ENCODE data around the gene SH3BGRL2. TPM values are rescaled to one million over a fixed set of nuclear protein-coding genes. Genes with fewer than 3 reads are reported as not detected.

SH3BGRL2 gene
- total and polyA plus RNA-seq, 4 donors: 23.8 to 71.3 (median 34.3) TPM

- H3K9me3 ChIP-seq (ENCODE audit: control insufficient read depth in 4 of 4, low read length in 3 of 4): no peaks in the 10 kb centered on the region
- no peak for DNase-seq (ENCODE audit: low spot score)
- H3K4me3 ChIP-seq (ENCODE audit: low read depth in 1 of 3, low read length in 3 of 3): no peak overlapping the region
- no peak overlapping the region for H3K27ac ChIP-seq (ENCODE audit: low read depth in 1 of 2, low read length in 2 of 2)
- peaks cover 2 to 21% (median 8%) of the 10 kb centered on the region in 4 donors for H3K4me1 ChIP-seq (ENCODE audit: control insufficient read depth in 4 of 4, insufficient read depth in 4 of 4, low read length in 3 of 4)
- no peak for TF ChIP-seq SP1 (IDR thresholded peaks at IDR 0.05)
- no peak for TF ChIP-seq ZBTB33 (IDR thresholded peaks at IDR 0.05)
- no peak for TF ChIP-seq FOXA1 (IDR thresholded peaks at IDR 0.05)
- no peak for TF ChIP-seq GABPA (IDR thresholded peaks at IDR 0.05 in 1 of 2, conservative IDR thresholded peaks at IDR 0.05 in 1 of 2)
- TF ChIP-seq JUND (IDR thresholded peaks at IDR 0.05): no peak
- no peak for TF ChIP-seq YY1 (IDR thresholded peaks at IDR 0.05)
- no peak for TF ChIP-seq FOXA2 (IDR thresholded peaks at IDR 0.05)
- no peak for TF ChIP-seq HNF4G (IDR thresholded peaks at IDR 0.05)
- no peak for TF ChIP-seq TAF1 (conservative IDR thresholded peaks at IDR 0.05)
- no peak for TF ChIP-seq RXRA (IDR thresholded peaks at IDR 0.05)
- no peak overlapping the region for H3K9ac ChIP-seq (ENCODE audit: low read depth in 1 of 2, low read length in 2 of 2)
- H3K27me3 ChIP-seq (ENCODE audit: control insufficient read depth in 4 of 4, insufficient read depth in 4 of 4, low read length in 3 of 4): no peaks in the 10 kb centered on the region
- 89% methylated on average over 6 of the region's 6 CpGs for WGBS
- H3K36me3 ChIP-seq (ENCODE audit: control insufficient read depth in 4 of 4, insufficient read depth in 3 of 4, low read depth in 1 of 4, low read length in 3 of 4): no peaks in the 10 kb centered on the region
These were observed 17.2 kb upstream of the SH3BGRL2 start for GRCh38 chr6:79613912-79614311.

- 89% methylated on average over 7 of the region's 7 CpGs for WGBS
- peak; percentile 58 for DNase-seq (ENCODE audit: low spot score)
- no peaks in the 10 kb centered on the region for H3K27me3 ChIP-seq (ENCODE audit: control insufficient read depth in 4 of 4, insufficient read depth in 4 of 4, low read length in 3 of 4)
- H3K36me3 ChIP-seq (ENCODE audit: control insufficient read depth in 4 of 4, insufficient read depth in 3 of 4, low read depth in 1 of 4, low read length in 3 of 4): no peaks in the 10 kb centered on the region
- H3K9me3 ChIP-seq (ENCODE audit: control insufficient read depth in 4 of 4, low read length in 3 of 4): no peaks in the 10 kb centered on the region
- H3K27ac ChIP-seq (ENCODE audit: low read depth in 1 of 2, low read length in 2 of 2): no peak overlapping the region
- peaks cover 5 to 25% (median 9%) of the 10 kb centered on the region in 4 donors for H3K4me1 ChIP-seq (ENCODE audit: control insufficient read depth in 4 of 4, insufficient read depth in 4 of 4, low read length in 3 of 4)
- H3K9ac ChIP-seq (ENCODE audit: low read depth in 1 of 2, low read length in 2 of 2): no peak overlapping the region
- H3K4me3 ChIP-seq (ENCODE audit: low read depth in 1 of 3, low read length in 3 of 3): no peak overlapping the region
- TF ChIP-seq HNF4A (conservative IDR thresholded peaks at IDR 0.05) (no peak), FOXA1 (IDR thresholded peaks at IDR 0.05) (no peak), YY1 (IDR thresholded peaks at IDR 0.05) (no peak), ZBTB33 (IDR thresholded peaks at IDR 0.05) (no peak), EGR1 (IDR thresholded peaks at IDR 0.05; ENCODE audit: low read depth in 2 of 2) (no peak), RXRA (IDR thresholded peaks at IDR 0.05) (no peak), HNF4G (IDR thresholded peaks at IDR 0.05) (no peak), REST (IDR thresholded peaks at IDR 0.05) (no peak), MAX (IDR thresholded peaks at IDR 0.05) (no peak)
- TF ChIP-seq, protein P1, sequence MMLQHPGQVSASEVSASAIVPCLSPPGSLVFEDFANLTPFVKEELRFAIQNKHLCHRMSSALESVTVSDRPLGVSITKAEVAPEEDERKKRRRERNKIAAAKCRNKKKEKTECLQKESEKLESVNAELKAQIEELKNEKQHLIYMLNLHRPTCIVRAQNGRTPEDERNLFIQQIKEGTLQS (IDR thresholded peaks at IDR 0.05): no peak
These were observed 16.5 kb upstream of the SH3BGRL2 start for GRCh38 chr6:79614326-79615305.

All from liver (tissue), 9 donors.